Measurements from ENCODE around the gene ATOSA. TPM values are rescaled to one million over a fixed set of nuclear protein-coding genes. Genes with fewer than 3 reads are reported as not detected.

Gene ATOSA
- total RNA-seq, 1 experiment from 2014 or later = 21.8 TPM

- CTCF ChIA-PET = interaction anchor here (0.6 kb wide), 1 partner anchor 301 kb away, joined by 4 read pairs; no protein-coding TSS in a partner anchor
- H3K27ac Mint-ChIP-seq (ENCODE audit: unreplicated experiment) = no peak overlapping the region
- H3K4me3 Mint-ChIP-seq (ENCODE audit: low read depth, unreplicated experiment) = no peak overlapping the region
- H3K27me3 Mint-ChIP-seq (ENCODE audit: unreplicated experiment) = no peaks in the 10 kb centered on the region
- DNase-seq = no peak
- intact Hi-C loops (cut with micrococcal nuclease; ENCODE audit: unreplicated experiment) = no loop called here
- TF ChIP-seq CTCF (IDR thresholded peaks at IDR 0.05; ENCODE audit: unreplicated experiment) = no peak
- no TSS peak for BruUV-seq (replicated peaks)
- H3K4me1 Mint-ChIP-seq (ENCODE audit: low read depth, unreplicated experiment) = no peaks in the 10 kb centered on the region
- no peaks in the 10 kb centered on the region for H3K9me3 Mint-ChIP-seq (ENCODE audit: low read depth, unreplicated experiment)
- no peaks in the 10 kb centered on the region for H3K36me3 Mint-ChIP-seq (ENCODE audit: insufficient read depth, unreplicated experiment)
These were observed 20.2 kb downstream of the ATOSA start for GRCh38 chr15:52658955-52659354.

DNA sequence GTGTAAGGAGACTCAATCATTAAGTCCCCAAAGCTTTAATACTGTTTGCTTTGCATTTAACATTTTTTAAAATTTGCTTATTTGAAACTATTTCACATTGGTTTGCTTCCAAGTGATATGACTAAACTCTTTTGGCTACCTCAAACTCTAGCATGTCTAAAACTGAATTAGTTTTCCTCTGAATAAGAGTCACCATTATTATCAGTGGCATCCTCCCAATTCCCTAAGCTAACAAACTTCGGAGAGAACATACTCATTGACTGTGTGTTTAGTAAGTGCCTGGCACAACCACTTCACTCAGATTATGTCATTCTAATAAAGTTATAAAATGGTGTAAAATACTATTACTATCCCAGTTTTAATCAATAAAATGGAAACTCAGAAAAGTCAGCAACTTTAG lies 21.9 kb downstream of the ATOSA start:
- TF ChIP-seq CTCF (IDR thresholded peaks at IDR 0.05; ENCODE audit: unreplicated experiment) = no peak
- no peak for DNase-seq
- BruUV-seq (replicated peaks) = no TSS peak
- CTCF ChIA-PET = no interaction called here
- peaks cover 10% of the 10 kb centered on the region for H3K4me1 Mint-ChIP-seq (ENCODE audit: low read depth, unreplicated experiment)
- H3K9me3 Mint-ChIP-seq (ENCODE audit: low read depth, unreplicated experiment) = no peaks in the 10 kb centered on the region
- intact Hi-C loops (cut with micrococcal nuclease; ENCODE audit: unreplicated experiment) = no loop called here
- H3K36me3 Mint-ChIP-seq (ENCODE audit: insufficient read depth, unreplicated experiment) = no peaks in the 10 kb centered on the region
- H3K27me3 Mint-ChIP-seq (ENCODE audit: unreplicated experiment) = no peaks in the 10 kb centered on the region
- H3K4me3 Mint-ChIP-seq (ENCODE audit: low read depth, unreplicated experiment) = no peak overlapping the region
- no peak overlapping the region for H3K27ac Mint-ChIP-seq (ENCODE audit: unreplicated experiment)

GRCh38 chr15:52656412-52656811 lies 22.8 kb downstream of the ATOSA start:
- TF ChIP-seq CTCF (IDR thresholded peaks at IDR 0.05; ENCODE audit: unreplicated experiment) = no peak

GRCh38 chr15:52653431-52653964 lies 25.7 kb downstream of the ATOSA start:
- peak; percentile 10 for DNase-seq
- intact Hi-C loops (cut with micrococcal nuclease; ENCODE audit: unreplicated experiment) = no loop called here
- TF ChIP-seq CTCF (IDR thresholded peaks at IDR 0.05; ENCODE audit: unreplicated experiment) = no peak
- Mint-ChIP-seq H3K36me3 (ENCODE audit: insufficient read depth, unreplicated experiment) (no peaks in the 10 kb centered on the region), H3K9me3 (ENCODE audit: low read depth, unreplicated experiment) (no peaks in the 10 kb centered on the region), H3K4me3 (ENCODE audit: low read depth, unreplicated experiment) (no peak overlapping the region), H3K27me3 (ENCODE audit: unreplicated experiment) (no peaks in the 10 kb centered on the region), H3K4me1 (ENCODE audit: low read depth, unreplicated experiment) (peaks cover 19% of the 10 kb centered on the region), H3K27ac (ENCODE audit: unreplicated experiment) (peak overlapping the region; percentile 83)
- CTCF ChIA-PET = interaction anchor here (1.1 kb wide), 2 partner anchors 82 to 470 kb away, joined by 3 to 4 read pairs; no protein-coding TSS in a partner anchor
- BruUV-seq (replicated peaks) = no TSS peak

More at GRCh38 chr15:52656412-52656811, 22.8 kb downstream of the ATOSA start:
- BruUV-seq (replicated peaks) = no TSS peak
- CTCF ChIA-PET = interaction anchor here (0.7 kb wide), 1 partner anchor 499 kb away, joined by 3 read pairs; no protein-coding TSS in a partner anchor
- intact Hi-C loops (cut with micrococcal nuclease; ENCODE audit: unreplicated experiment) = no loop called here
- H3K4me1 Mint-ChIP-seq (ENCODE audit: low read depth, unreplicated experiment) = peaks cover 14% of the 10 kb centered on the region
- no peaks in the 10 kb centered on the region for H3K9me3 Mint-ChIP-seq (ENCODE audit: low read depth, unreplicated experiment)
- H3K27me3 Mint-ChIP-seq (ENCODE audit: unreplicated experiment) = no peaks in the 10 kb centered on the region
- no peak for DNase-seq
- H3K27ac Mint-ChIP-seq (ENCODE audit: unreplicated experiment) = no peak overlapping the region
- H3K4me3 Mint-ChIP-seq (ENCODE audit: low read depth, unreplicated experiment) = no peak overlapping the region
- no peaks in the 10 kb centered on the region for H3K36me3 Mint-ChIP-seq (ENCODE audit: insufficient read depth, unreplicated experiment)
